Loucy (cell line): Measurements from ENCODE around the gene SND1.

Experiments used
- CTCF ChIP-seq: fragments of 200-600 bp; sonication (generic); conservative IDR thresholded peaks from 2 replicates; pipeline ENCODE4 v1.5.1; 2014; ENCODE audit warnings: mild to moderate bottlenecking, antibody characterized with exemption, low read length
- EZH2phosphoT487 ChIP-seq: fragments of 200-600 bp; IDR thresholded peaks from 2 replicates; pipeline ENCODE4 v1.6.1; 2018; ENCODE audit warnings: antibody characterized with exemption, mild to moderate bottlenecking, moderate library complexity, borderline replicate concordance

DNA sequence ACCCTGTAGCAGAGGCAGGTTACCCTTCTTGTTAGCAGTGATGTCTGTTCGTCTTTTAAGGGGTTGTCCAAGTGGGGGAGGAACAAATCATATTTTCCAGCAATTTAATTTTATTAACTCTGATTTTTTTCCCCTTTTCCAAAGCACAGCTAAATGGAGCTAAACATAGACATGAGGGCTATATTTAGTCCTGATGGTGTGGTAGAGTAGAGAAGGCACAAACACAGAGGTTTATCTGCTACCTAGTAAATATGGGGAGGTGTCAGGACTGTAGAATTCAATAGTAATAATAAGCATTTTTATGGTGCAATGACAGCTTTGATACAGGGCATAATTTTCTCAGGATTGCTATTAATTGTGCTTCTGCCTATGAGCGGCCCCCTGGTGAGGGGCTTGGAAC lies 356.8 kb downstream of the SND1 start:
- no peak for TF ChIP-seq CTCF
- no peak for TF ChIP-seq EZH2phosphoT487
